Right cardiac atrium (tissue), 5 donors: ENCODE measurements around the gene MYCL. TPM values are rescaled to one million over a fixed set of nuclear protein-coding genes. Genes with fewer than 3 reads are reported as not detected.

Experiments
- ATAC-seq, 2 donors: fragments of 200-7000 bp; cut with Tn5 transposase; one replicate each; pipeline versions ENCODE4 v1.8.0 to v1.9.1; 2020; ENCODE audit warnings: moderate library complexity in 2 of 2, mild to moderate bottlenecking in 1 of 2
- DNase-seq, 3 donors: peaks; one replicate each; pipeline ENCODE4 v3.0.0-alpha.2; 2020
- H3K27ac ChIP-seq: one replicate; pipeline ENCODE4 v1.5.1; 2013; ENCODE audit warnings: mild to moderate bottlenecking, low read length, control low read depth, moderate library complexity
- H3K27me3 ChIP-seq: one replicate; pipeline ENCODE4 v1.6.1; 2013; ENCODE audit not compliant: control insufficient read depth, insufficient read depth
- H3K4me1 ChIP-seq: one replicate; pipeline ENCODE4 v1.6.1; 2013; ENCODE audit warnings: low read length; ENCODE audit not compliant: control insufficient read depth, insufficient read depth
- H3K4me3 ChIP-seq: one replicate; pipeline ENCODE4 v1.5.1; 2013; ENCODE audit warnings: low read length, control low read depth
- H3K9me3 ChIP-seq: one replicate; pipeline ENCODE4 v1.6.1; 2013; ENCODE audit warnings: low read length; ENCODE audit not compliant: control insufficient read depth
- WGBS: extraction: QIAGEN DNeasy Blood & Tissue Kit; methylation state at CpG from one replicate; pipeline ENCODE4 v1.1.7; 2013; 5-methylcytosine and 5-hydroxymethylcytosine counted together
- intact Hi-C, 4 donors: fragments of 100-400 bp; cut with DNase I; formaldehyde crosslinking; loops; one replicate each; pipeline versions ENCODE4 v1.11.0 to v1.14.0; 2022 to 2023
- long read RNA-seq, 4 donors: library from polyadenylated mRNA; unstranded; transcript quantifications; one replicate each; pipeline ENCODE4 v2.0.0, GENCODE V29; 2020 to 2021
- polyA plus RNA-seq: library from polyadenylated mRNA; stranded (reverse); fragments of 200-250 nt; gene quantifications from one replicate; pipeline ENCODE4 v1.2.3, GENCODE V29; 2013
- total RNA-seq, 4 donors: library from RNA; stranded (reverse); fragmentation: NEBNext Ultra II Directional; extraction: Animal tissue kit (Norgen Biotek cat#: 25700); gene quantifications; one replicate each; pipeline ENCODE4 v1.2.1, GENCODE V29; 2021
- donor health status: healthy with polysubstance abuse.
- donor health status: DM: no; HTN: yes; CAD: no.
- donor health status: DM: no; HTN: no; CAD: no.
- donor health status: DM: no; HTN: yes; CAD: no; lungs with severe emphysema.
- donor health status: DM: yes; HTN: yes; CAD: no.

The MYCL gene
- total RNA-seq: under 1 TPM; 0.33 to 0.97 (median 0.57) TPM
- polyA plus RNA-seq: 0.23 TPM
- long read RNA-seq, donor 1, partial matches to known transcripts: 0 of 3 reads
- long read RNA-seq, donor 1, other reads (novel, unspliced or antisense): 0 of 3 reads
- long read RNA-seq, donor 2, partial matches to known transcripts: 0 of 3 reads
- long read RNA-seq, donor 2, other reads (novel, unspliced or antisense): 0 of 3 reads
- long read RNA-seq, donor 3, partial matches to known transcripts: 0 of 6 reads
- long read RNA-seq, donor 3, other reads (novel, unspliced or antisense): 0 of 6 reads
- long read RNA-seq, donor 4, partial matches to known transcripts: 0 of 1 reads
- long read RNA-seq, donor 4, other reads (novel, unspliced or antisense): 0 of 1 reads

GRCh38 chr1:39901714-39902459 lies at the start of gene MYCL:
Gene MYCL (minus strand): TSS chr1:39901917. CDS start chr1:39901434, 483 bp downstream.
- no peaks in the 10 kb centered on the region for H3K4me1 ChIP-seq
- no peak within 1 kb of the TSS for H3K27ac ChIP-seq
- H3K27me3 ChIP-seq: no peaks in the 10 kb centered on the region
- WGBS: under 1% methylated on average over 92 of the region's 92 CpGs
- intact Hi-C loops: loop anchor here in 3 of 4 donors (5.0 to 10.0 kb wide), 3 partner anchors 80 to 87 kb away; no protein-coding TSS in a partner anchor
- no peaks in the 10 kb centered on the region for H3K9me3 ChIP-seq
- peak within 1 kb of the TSS; percentile 80 for H3K4me3 ChIP-seq
- peak; percentile 52 to 86 (median 82) for DNase-seq
- ATAC-seq: peak; percentile 84 to 88

- Histone ChIP-seq H3K4me3 (no peak overlapping the region), H3K4me1 (no peaks in the 10 kb centered on the region), H3K9me3 (no peaks in the 10 kb centered on the region), H3K27ac (no peak overlapping the region), H3K27me3 (no peaks in the 10 kb centered on the region)
- 84% methylated on average over 2 of the region's 2 CpGs for WGBS
- no peak for DNase-seq
- no peak for ATAC-seq
- intact Hi-C loops: no loop called here
These were observed 48.2 kb upstream of the MYCL start for GRCh38 chr1:39949891-39950290.

GRCh38 chr1:39947260-39947659 lies 45.5 kb upstream of the MYCL start:
- no peaks in the 10 kb centered on the region for H3K27me3 ChIP-seq
- WGBS: 78% methylated on average over 4 of the region's 4 CpGs
- ATAC-seq (no peak), DNase-seq (no peak)
- H3K4me3 ChIP-seq: no peak overlapping the region
- intact Hi-C loops: no loop called here
- H3K4me1 ChIP-seq: no peaks in the 10 kb centered on the region
- H3K9me3 ChIP-seq: no peaks in the 10 kb centered on the region
- H3K27ac ChIP-seq: no peak overlapping the region

- Histone ChIP-seq H3K9me3 (no peaks in the 10 kb centered on the region), H3K4me3 (no peak overlapping the region), H3K27me3 (no peaks in the 10 kb centered on the region), H3K4me1 (no peaks in the 10 kb centered on the region), H3K27ac (no peak overlapping the region)
- ATAC-seq: no peak
- intact Hi-C loops: no loop called here
- DNase-seq: no peak
- 81% methylated on average over 4 of the region's 4 CpGs for WGBS
These were observed 44.5 kb upstream of the MYCL start for GRCh38 chr1:39946216-39946615.

GRCh38 chr1:39944410-39945112 lies 42.8 kb upstream of the MYCL start:
- Histone ChIP-seq H3K4me3 (no peak overlapping the region), H3K27me3 (no peaks in the 10 kb centered on the region), H3K4me1 (no peaks in the 10 kb centered on the region), H3K27ac (no peak overlapping the region), H3K9me3 (no peaks in the 10 kb centered on the region)
- WGBS: 46% methylated on average over 8 of the region's 8 CpGs
- DNase-seq (no peak), ATAC-seq (no peak)
- intact Hi-C loops: no loop called here

GRCh38 chr1:39943471-39944290 lies 42.0 kb upstream of the MYCL start:
- no peak overlapping the region for H3K4me3 ChIP-seq
- WGBS: 91% methylated on average over 14 of the region's 14 CpGs
- no peaks in the 10 kb centered on the region for H3K9me3 ChIP-seq
- no peak overlapping the region for H3K27ac ChIP-seq
- DNase-seq (no peak), ATAC-seq (no peak)
- intact Hi-C loops: no loop called here
- H3K4me1 ChIP-seq: no peaks in the 10 kb centered on the region
- H3K27me3 ChIP-seq: no peaks in the 10 kb centered on the region

- H3K27me3 ChIP-seq: no peaks in the 10 kb centered on the region
- ATAC-seq: no peak
- no peak overlapping the region for H3K27ac ChIP-seq
- no peak for DNase-seq
- 87% methylated on average over 9 of the region's 9 CpGs for WGBS
- no peak overlapping the region for H3K4me3 ChIP-seq
- intact Hi-C loops: no loop called here
- H3K4me1 ChIP-seq: no peaks in the 10 kb centered on the region
- no peaks in the 10 kb centered on the region for H3K9me3 ChIP-seq
These were observed 39.5 kb upstream of the MYCL start for GRCh38 chr1:39940980-39941871.

GRCh38 chr1:39940253-39940652 lies 38.5 kb upstream of the MYCL start:
- Histone ChIP-seq H3K27ac (no peak overlapping the region), H3K4me3 (no peak overlapping the region), H3K27me3 (no peaks in the 10 kb centered on the region), H3K4me1 (no peaks in the 10 kb centered on the region), H3K9me3 (no peaks in the 10 kb centered on the region)
- 53% methylated on average over 5 of the region's 5 CpGs for WGBS
- intact Hi-C loops: no loop called here
- DNase-seq (peak in 2 of 3 donors; percentile 53 to 60), ATAC-seq (no peak)

- Histone ChIP-seq H3K27me3 (no peaks in the 10 kb centered on the region), H3K27ac (no peak overlapping the region), H3K4me1 (no peaks in the 10 kb centered on the region), H3K4me3 (no peak overlapping the region), H3K9me3 (no peaks in the 10 kb centered on the region)
- 91% methylated on average over 8 of the region's 8 CpGs for WGBS
- DNase-seq (no peak), ATAC-seq (no peak)
- intact Hi-C loops: no loop called here
These were observed 37.1 kb upstream of the MYCL start for GRCh38 chr1:39938856-39939255.
